Measurements from ENCODE around the gene ELP4.

DNA sequence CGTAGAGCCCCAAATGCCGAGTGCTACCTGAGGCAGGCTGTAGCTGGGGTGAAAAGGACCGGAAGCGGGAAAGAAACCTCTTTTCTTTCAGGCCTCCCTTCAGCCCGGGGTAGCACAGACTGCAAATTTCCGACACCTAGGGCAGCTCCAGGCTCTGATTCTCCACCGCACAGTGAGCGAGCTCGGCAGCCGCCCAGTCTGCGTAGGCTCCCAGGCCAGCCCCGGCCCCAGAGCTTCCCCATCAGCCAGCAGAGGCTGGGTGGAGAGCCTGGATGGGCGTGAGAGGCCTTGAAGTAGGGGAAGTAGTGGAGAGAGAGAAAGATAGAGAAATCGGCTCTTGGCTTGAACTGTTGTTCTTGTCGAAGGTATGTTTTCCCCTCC lies 310.9 kb downstream of the ELP4 start:
- TF ChIP-seq, protein P1, sequence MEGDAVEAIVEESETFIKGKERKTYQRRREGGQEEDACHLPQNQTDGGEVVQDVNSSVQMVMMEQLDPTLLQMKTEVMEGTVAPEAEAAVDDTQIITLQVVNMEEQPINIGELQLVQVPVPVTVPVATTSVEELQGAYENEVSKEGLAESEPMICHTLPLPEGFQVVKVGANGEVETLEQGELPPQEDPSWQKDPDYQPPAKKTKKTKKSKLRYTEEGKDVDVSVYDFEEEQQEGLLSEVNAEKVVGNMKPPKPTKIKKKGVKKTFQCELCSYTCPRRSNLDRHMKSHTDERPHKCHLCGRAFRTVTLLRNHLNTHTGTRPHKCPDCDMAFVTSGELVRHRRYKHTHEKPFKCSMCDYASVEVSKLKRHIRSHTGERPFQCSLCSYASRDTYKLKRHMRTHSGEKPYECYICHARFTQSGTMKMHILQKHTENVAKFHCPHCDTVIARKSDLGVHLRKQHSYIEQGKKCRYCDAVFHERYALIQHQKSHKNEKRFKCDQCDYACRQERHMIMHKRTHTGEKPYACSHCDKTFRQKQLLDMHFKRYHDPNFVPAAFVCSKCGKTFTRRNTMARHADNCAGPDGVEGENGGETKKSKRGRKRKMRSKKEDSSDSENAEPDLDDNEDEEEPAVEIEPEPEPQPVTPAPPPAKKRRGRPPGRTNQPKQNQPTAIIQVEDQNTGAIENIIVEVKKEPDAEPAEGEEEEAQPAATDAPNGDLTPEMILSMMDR (IDR thresholded peaks at IDR 0.05; ENCODE audit: poor library complexity): no peak
- TF ChIP-seq EZH2 (IDR thresholded peaks at IDR 0.05; ENCODE audit: borderline replicate concordance) (peak; percentile 64), EZH2phosphoT487 (IDR thresholded peaks at IDR 0.05; ENCODE audit: low read depth, severe bottlenecking, unreplicated experiment) (peak; percentile 35)
